Measurements from ENCODE around the gene KDM4B. TPM values are rescaled to one million over a fixed set of nuclear protein-coding genes. Genes with fewer than 3 reads are reported as not detected.

Gene KDM4B
- total and polyA plus RNA-seq, 7 donors: 9.3 to 45.9 (median 29.5) TPM

DNA sequence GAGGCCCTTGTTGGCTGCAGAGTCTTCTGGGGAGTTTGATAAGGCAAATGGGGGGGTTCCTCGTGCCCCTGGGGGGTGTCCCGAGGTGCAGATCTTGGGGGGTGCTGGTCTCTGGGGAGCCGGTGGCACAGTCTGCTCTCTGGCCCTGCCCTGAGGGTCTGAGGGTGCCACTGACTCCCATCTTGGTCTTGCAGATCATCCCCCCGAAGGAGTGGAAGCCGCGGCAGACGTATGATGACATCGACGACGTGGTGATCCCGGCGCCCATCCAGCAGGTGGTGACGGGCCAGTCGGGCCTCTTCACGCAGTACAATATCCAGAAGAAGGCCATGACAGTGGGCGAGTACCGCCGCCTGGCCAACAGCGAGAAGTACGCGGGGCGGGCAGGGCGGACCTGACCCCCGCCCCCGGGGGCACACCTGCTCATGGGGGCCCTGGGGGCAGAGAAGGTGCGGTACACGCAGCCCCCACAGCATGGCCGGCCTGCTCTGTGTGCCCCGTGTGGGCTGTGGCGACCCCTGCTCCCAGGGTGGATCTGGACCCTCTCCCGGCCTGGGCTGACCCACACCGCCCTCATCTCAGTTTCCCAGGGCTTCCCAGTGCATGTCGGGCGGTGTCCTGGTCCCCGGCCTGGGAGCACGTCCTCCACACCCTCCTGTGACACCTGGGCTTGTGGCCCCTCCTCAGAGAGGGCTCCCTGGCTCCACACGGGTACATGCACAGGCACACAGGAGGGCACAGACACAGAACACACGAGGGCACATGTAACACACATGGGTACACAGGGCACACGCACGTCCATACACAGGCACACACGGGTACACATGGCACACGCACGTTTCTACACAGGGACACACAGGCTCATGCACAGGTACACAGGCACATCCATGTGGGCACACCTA is 71.0 kb downstream of the KDM4B start:
- H3K27me3 ChIP-seq (ENCODE audit: insufficient read depth in 3 of 3, low read length in 2 of 3): no peaks in the 10 kb centered on the region
- intact Hi-C loops (cut with DNase I): loop anchor here in 1 of 2 donors (10.0 kb wide), 2 partner anchors 125 to 225 kb away; no protein-coding TSS in a partner anchor
- H3K36me3 ChIP-seq (ENCODE audit: insufficient read depth in 1 of 2, low read depth in 1 of 2): peaks cover 3 to 21% of the 10 kb centered on the region in 2 donors
- DNase-seq (no peak), ATAC-seq (no peak)
- WGBS, 3 donors: 95 to 96% (median 96%) methylated on average over 36 to 43 of the region's 43 CpGs
- H3K4me1 ChIP-seq: peaks cover 37% of the 10 kb centered on the region
- no peak overlapping the region for H3K27ac ChIP-seq
- no peak overlapping the region for H3K4me3 ChIP-seq
- no peaks in the 10 kb centered on the region for H3K9me3 ChIP-seq
- TF ChIP-seq CTCF (IDR thresholded peaks at IDR 0.05): no peak

DNA sequence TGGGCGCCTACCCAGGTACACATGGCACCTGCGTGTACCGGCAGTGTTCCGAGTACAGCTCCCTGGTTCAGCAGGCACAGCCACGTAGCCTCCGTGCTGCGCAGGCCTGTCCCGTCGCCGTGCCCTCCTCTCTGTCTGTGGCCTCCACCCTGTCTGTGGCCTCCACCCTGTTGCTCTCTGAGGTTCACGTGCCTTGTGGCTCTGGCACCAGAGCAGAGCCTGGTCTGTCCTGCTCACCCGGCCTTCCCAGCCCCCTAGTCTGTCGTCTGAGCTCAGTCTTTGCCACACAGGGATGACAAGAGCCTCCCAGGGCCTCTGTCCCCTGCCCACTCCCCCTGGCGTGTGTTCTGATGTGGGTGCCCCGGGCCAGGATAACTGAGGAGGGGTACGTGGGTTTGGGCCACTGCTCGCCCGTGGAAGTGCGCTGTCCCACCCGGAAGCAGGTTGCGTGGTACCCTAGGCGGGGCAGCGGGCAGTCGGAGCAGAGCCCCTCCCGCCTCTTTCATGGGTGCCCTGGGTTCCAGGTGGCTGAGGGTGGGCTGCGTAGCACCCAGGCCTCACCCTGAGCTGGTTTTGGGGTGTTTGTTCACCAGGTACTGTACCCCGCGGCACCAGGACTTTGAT is 71.7 kb downstream of the KDM4B start:
- intact Hi-C loops (cut with DNase I): no loop called here
- 91 to 95% (median 92%) methylated on average over 27 to 28 of the region's 28 CpGs for WGBS, 3 donors
- no peak for TF ChIP-seq CTCF (IDR thresholded peaks at IDR 0.05)

DNA sequence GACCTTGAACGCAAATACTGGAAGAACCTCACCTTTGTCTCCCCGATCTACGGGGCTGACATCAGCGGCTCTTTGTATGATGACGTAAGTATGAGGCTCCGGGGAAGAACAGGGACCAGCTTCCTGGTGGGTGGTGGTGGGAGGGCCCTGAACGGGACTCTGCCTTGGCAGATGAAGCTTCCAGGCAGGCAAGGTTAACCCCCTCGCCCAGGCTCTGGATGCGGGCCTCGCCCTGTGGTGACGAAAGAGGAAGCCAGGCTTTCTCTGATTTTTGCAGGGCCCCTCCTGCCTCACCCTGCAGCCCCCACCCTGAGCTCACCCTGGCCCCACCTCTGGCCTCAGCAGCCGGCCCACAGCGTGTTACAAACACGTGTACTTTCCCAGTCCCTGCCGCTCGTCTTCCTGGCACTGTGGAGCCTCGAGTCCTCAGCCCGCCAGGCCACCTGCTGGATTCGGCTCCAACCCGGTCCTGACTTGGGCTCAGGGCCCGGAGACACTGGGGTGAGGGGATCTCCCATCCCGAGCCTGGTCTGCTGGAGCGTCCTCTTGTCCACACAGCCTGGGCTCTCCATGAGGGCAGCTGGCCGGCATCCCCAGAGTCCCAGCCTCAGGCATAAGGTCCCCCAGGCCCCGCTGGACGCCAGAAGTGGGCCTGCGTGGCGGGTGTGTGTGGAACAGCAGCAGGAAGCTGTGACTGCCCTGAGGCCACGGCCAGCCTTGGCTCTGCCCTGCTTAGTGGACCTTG is 72.4 kb downstream of the KDM4B start:
- H3K4me3 ChIP-seq: no peak overlapping the region
- ATAC-seq (peak in 1 of 4 donors; percentile 9), DNase-seq (peak in 1 of 2 donors; percentile 43)
- 53 to 76% (median 55%) methylated on average over 26 to 29 of the region's 29 CpGs for WGBS, 3 donors
- H3K4me1 ChIP-seq: peaks cover 28% of the 10 kb centered on the region
- no peak overlapping the region for H3K27ac ChIP-seq
- intact Hi-C loops (cut with DNase I): no loop called here
- TF ChIP-seq CTCF (IDR thresholded peaks at IDR 0.05): no peak
- H3K9me3 ChIP-seq: no peaks in the 10 kb centered on the region
- peaks cover 3 to 21% of the 10 kb centered on the region in 2 donors for H3K36me3 ChIP-seq (ENCODE audit: insufficient read depth in 1 of 2, low read depth in 1 of 2)
- H3K27me3 ChIP-seq (ENCODE audit: insufficient read depth in 3 of 3, low read length in 2 of 3): no peaks in the 10 kb centered on the region

More for the DNA sequence above, 71.7 kb downstream of the KDM4B start:
- H3K4me1 ChIP-seq: peaks cover 30% of the 10 kb centered on the region
- H3K27me3 ChIP-seq (ENCODE audit: insufficient read depth in 3 of 3, low read length in 2 of 3): no peaks in the 10 kb centered on the region
- DNase-seq: no peak
- no peak overlapping the region for H3K4me3 ChIP-seq
- peaks cover 3 to 21% of the 10 kb centered on the region in 2 donors for H3K36me3 ChIP-seq (ENCODE audit: insufficient read depth in 1 of 2, low read depth in 1 of 2)
- no peaks in the 10 kb centered on the region for H3K9me3 ChIP-seq
- ATAC-seq: no peak
- H3K27ac ChIP-seq: no peak overlapping the region

- WGBS, 3 donors: 73 to 84% (median 80%) methylated on average over 11 of the region's 11 CpGs
- intact Hi-C loops (cut with DNase I): no loop called here
- no peak for DNase-seq
Measured at GRCh38 chr19:5041913-5042187, 72.9 kb downstream of the KDM4B start.

More at GRCh38 chr19:5041913-5042187, 72.9 kb downstream of the KDM4B start:
- no peak for ATAC-seq
- Histone ChIP-seq H3K27me3 (ENCODE audit: insufficient read depth in 3 of 3, low read length in 2 of 3) (no peaks in the 10 kb centered on the region), H3K4me3 (no peak overlapping the region), H3K4me1 (peaks cover 28% of the 10 kb centered on the region), H3K36me3 (ENCODE audit: insufficient read depth in 1 of 2, low read depth in 1 of 2) (peaks cover 3 to 21% of the 10 kb centered on the region in 2 donors), H3K9me3 (no peaks in the 10 kb centered on the region), H3K27ac (no peak overlapping the region)
- no peak for TF ChIP-seq CTCF (IDR thresholded peaks at IDR 0.05)

Measured in psoas muscle (tissue), 8 donors.